B cell (primary cell): ENCODE results near the gene CNIH1. TPM values are rescaled to one million over a fixed set of nuclear protein-coding genes. Genes with fewer than 3 reads are reported as not detected.

Experiments
- ATAC-seq: fragments of 200-7000 bp; cut with Tn5 transposase; one replicate; pipeline ENCODE4 v1.10.0; 2021; ENCODE audit warnings: low read depth, mild to moderate bottlenecking, moderate number of reproducible peaks, moderate library complexity
- CTCF ChIA-PET: fragments of 350-600 bp; sonication (Branson Sonifier 250); formaldehyde crosslinking; loops from one replicate; lab custom pipeline; 2021; ENCODE audit warnings: antibody characterized with exemption, inconsistent platforms; lab: Charles Lee
- POLR2A ChIA-PET: fragments of 350-600 bp; sonication (Branson Sonifier 250); formaldehyde crosslinking; loops from one replicate; lab custom pipeline; 2021; ENCODE audit warnings: antibody characterized with exemption; lab: Charles Lee
- DNase-seq: peaks from one replicate; pipeline ENCODE4 v3.0.0; 2013
- H2AFZ ChIP-seq: 2 replicates; pipeline ENCODE4 v1.6.1; 2012; ENCODE audit warnings: mild to moderate bottlenecking, low read depth, low read length; ENCODE audit not compliant: insufficient read depth, poor library complexity, severe bottlenecking
- H3K27ac ChIP-seq, 2 donors: 1 replicate in 1 of 2; 2 replicates in 1 of 2; pipeline ENCODE4 v1.5.1; 2012 to 2013; ENCODE audit warnings: low read length in 2 of 2, mild to moderate bottlenecking in 2 of 2, moderate library complexity in 1 of 2
- H3K27me3 ChIP-seq, 4 experiments: fragments of 200-600 bp in 1 of 4; sonication (generic) in 1 of 4; replicated peaks in 1 of 4; 1 replicate in 2 of 4; 2 replicates in 2 of 4; pipeline versions ENCODE4 v1.6.1 to v1.7.0; 2013 to 2016; ENCODE audit warnings: low read length in 3 of 4, mild to moderate bottlenecking in 2 of 4, mixed read lengths in 1 of 4, moderate library complexity in 1 of 4; ENCODE audit not compliant: insufficient read depth in 4 of 4, control insufficient read depth in 3 of 4; ENCODE audit errors: control extremely low read depth in 1 of 4
- H3K36me3 ChIP-seq, 2 experiments: replicated peaks in 1 of 2; 1 replicate in 1 of 2; 2 replicates in 1 of 2; pipeline versions ENCODE4 v1.6.1 to v1.7.1; 2013; ENCODE audit warnings: low read length in 1 of 2; ENCODE audit not compliant: insufficient read depth in 2 of 2, control insufficient read depth in 1 of 2; ENCODE audit errors: control extremely low read depth in 1 of 2, extremely low read depth in 1 of 2
- H3K4me1 ChIP-seq, 2 donors: fragments of 200-600 bp in 1 of 2; sonication (generic) in 1 of 2; 1 replicate in 1 of 2; 2 replicates in 1 of 2; pipeline versions ENCODE4 v1.5.1 to v1.6.1; 2013 to 2017; ENCODE audit warnings: low read length in 2 of 2; ENCODE audit not compliant: control insufficient read depth in 2 of 2, insufficient read depth in 2 of 2
- H3K4me2 ChIP-seq: replicated peaks from 2 replicates; pipeline ENCODE3; 2012; ENCODE audit warnings: mild to moderate bottlenecking, low read depth, low read length; ENCODE audit not compliant: poor library complexity, severe bottlenecking
- H3K4me3 ChIP-seq, 5 experiments: fragments of 200-600 bp in 1 of 5; sonication (generic) in 1 of 5; 1 replicate in 3 of 5; 2 replicates in 2 of 5; pipeline versions ENCODE4 v1.5.1 to v1.7.0; 2011 to 2016; ENCODE audit warnings: low read length in 4 of 5, mild to moderate bottlenecking in 4 of 5, low read depth in 2 of 5, control low read depth in 1 of 5, moderate library complexity in 1 of 5; ENCODE audit not compliant: insufficient read depth in 1 of 5; ENCODE audit errors: control extremely low read depth in 1 of 5, extremely low read depth in 1 of 5
- H3K79me2 ChIP-seq: fragments of 200-600 bp; sonication (generic); one replicate; pipeline ENCODE4 v1.6.0; 2016; ENCODE audit warnings: low read length; ENCODE audit not compliant: control insufficient read depth, insufficient read depth
- H3K9ac ChIP-seq: fragments of 200-600 bp; sonication (generic); 2 replicates; pipeline ENCODE4 v1.6.1; 2017; ENCODE audit warnings: mild to moderate bottlenecking, low read length, moderate library complexity
- H3K9me3 ChIP-seq, 3 donors: one replicate each; pipeline versions ENCODE4 v1.6.1 to v1.7.1; 2013; ENCODE audit warnings: low read length in 2 of 3; ENCODE audit not compliant: control insufficient read depth in 2 of 3, insufficient read depth in 1 of 3; ENCODE audit errors: control extremely low read depth in 1 of 3
- H4K20me1 ChIP-seq: 2 replicates; pipeline ENCODE4 v1.6.0; 2012; ENCODE audit warnings: mild to moderate bottlenecking, low read length; ENCODE audit not compliant: insufficient read depth, control insufficient read depth, poor library complexity, severe bottlenecking
- H3K27ac Mint-ChIP-seq: one replicate; pipeline ENCODE4 v1.8.0; 2021; ENCODE audit warnings: mixed read lengths
- H3K27me3 Mint-ChIP-seq: one replicate; pipeline ENCODE4 v1.8.0; 2021; ENCODE audit warnings: mixed read lengths
- H3K4me1 Mint-ChIP-seq: one replicate; pipeline ENCODE4 v1.8.0; 2021; ENCODE audit warnings: mixed read lengths
- H3K4me3 Mint-ChIP-seq: one replicate; pipeline ENCODE4 v1.8.0; 2021; ENCODE audit warnings: mixed read lengths
- H3K9me3 Mint-ChIP-seq: one replicate; pipeline ENCODE4 v1.8.0; 2022; ENCODE audit warnings: mixed read lengths; ENCODE audit not compliant: insufficient read depth
- EZH2 ChIP-seq: IDR thresholded peaks from 2 replicates; pipeline ENCODE4 v1.6.1; 2012; ENCODE audit warnings: borderline replicate concordance, low read depth, mild to moderate bottlenecking, moderate library complexity, low read length; ENCODE audit not compliant: insufficient read depth, poor library complexity, severe bottlenecking
- WGBS: methylation state at CpG from one replicate; pipeline ENCODE4 v1.1.5; 2013; ENCODE audit warnings: missing lambda C conversion rate; ENCODE audit not compliant: insufficient coverage; 5-methylcytosine and 5-hydroxymethylcytosine counted together
- intact Hi-C: fragments of 100-400 bp; cut with micrococcal nuclease; formaldehyde crosslinking; loops from one replicate; pipeline ENCODE4 v1.10.0; 2022
- polyA plus RNA-seq: library from polyadenylated mRNA; depleted of rRNA; stranded (reverse); fragments of >200 nt; gene quantifications from 2 replicates; pipeline ENCODE4 v1.2.3, GENCODE V29; 2012
- total RNA-seq, 2 donors: library from RNA; stranded (reverse); fragments of 120-200 nt in 1 of 2; gene quantifications; 1 replicate in 1 of 2; 2 replicates in 1 of 2; pipeline versions ENCODE4 v1.2.3 to v1.2.4, GENCODE V29; 2013 to 2022
- TF ChIP-seq, protein P1 (sequence below): fragments of 200-600 bp; IDR thresholded peaks from one replicate; pipeline ENCODE4 v1.8.0; 2022; ENCODE audit warnings: antibody characterized with exemption, mild to moderate bottlenecking

Gene CNIH1
- total and polyA plus RNA-seq, 2 donors (not counting 1 experiment from before 2014, with no cell fraction given): 42.8 to 66.4 TPM

DNA sequence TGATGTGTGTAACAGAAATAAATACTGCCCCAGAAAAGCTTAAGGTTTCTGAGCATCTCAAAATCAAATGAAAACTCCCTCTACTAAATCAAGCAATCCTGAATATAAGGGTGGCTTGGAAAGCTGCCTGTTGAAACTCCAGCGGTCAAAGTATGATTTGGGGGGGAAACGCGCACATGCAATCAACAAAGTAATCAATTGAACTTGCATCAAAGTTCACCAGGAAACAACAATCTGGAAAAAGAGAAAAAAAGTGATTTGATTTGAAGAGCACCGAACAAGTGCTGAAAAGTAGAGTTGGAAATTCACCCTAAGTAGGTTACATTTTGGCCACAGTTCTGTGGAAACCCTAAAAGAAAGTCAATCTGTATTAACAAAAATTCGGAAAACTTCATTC, 700 bp downstream of the CNIH1 start:
- POLR2A ChIA-PET: interaction anchor here (0.5 kb wide), 1 partner anchor 49 kb away, joined by 7 read pairs; no protein-coding TSS in a partner anchor
- Mint-ChIP-seq H3K9me3 (no peaks in the 10 kb centered on the region), H3K4me1 (peaks cover 52% of the 10 kb centered on the region), H3K27me3 (peaks cover 3% of the 10 kb centered on the region), H3K27ac (peak overlapping the region; percentile 90), H3K4me3 (peak overlapping the region; percentile 90)
- Histone ChIP-seq H3K4me1 (peaks cover 26 to 27% of the 10 kb centered on the region in 2 donors), H3K4me2 (peak overlapping the region; percentile 79), H3K36me3 (peaks cover 0 to 2% of the 10 kb centered on the region in 2 experiments), H3K9me3 (no peaks in the 10 kb centered on the region), H4K20me1 (peaks cover 14% of the 10 kb centered on the region), H3K9ac (peak overlapping the region; percentile 70), H3K27me3 (no peaks in the 10 kb centered on the region), H3K27ac (peak overlapping the region; percentile 22 to 82), H3K4me3 (peak overlapping the region; percentile 51 to 73 (median 62)), H3K79me2 (peaks cover 53% of the 10 kb centered on the region), H2AFZ (peak overlapping the region; percentile 94)
- WGBS: 0% methylated on average over 1 of the region's 5 CpGs
- intact Hi-C loops: loop anchor here (2.0 to 5.0 kb wide), 3 partner anchors 612 to 1288 kb away; partner anchors contain the start of genes DDHD1, FBXO34 and MAPK1IP1L
- CTCF ChIA-PET: interaction anchor here (1.1 to 1.2 kb wide), 2 partner anchors 48 to 69 kb away, joined by 3 read pairs; partner anchors contain the start of gene CGRRF1
- TF ChIP-seq, protein P1, sequence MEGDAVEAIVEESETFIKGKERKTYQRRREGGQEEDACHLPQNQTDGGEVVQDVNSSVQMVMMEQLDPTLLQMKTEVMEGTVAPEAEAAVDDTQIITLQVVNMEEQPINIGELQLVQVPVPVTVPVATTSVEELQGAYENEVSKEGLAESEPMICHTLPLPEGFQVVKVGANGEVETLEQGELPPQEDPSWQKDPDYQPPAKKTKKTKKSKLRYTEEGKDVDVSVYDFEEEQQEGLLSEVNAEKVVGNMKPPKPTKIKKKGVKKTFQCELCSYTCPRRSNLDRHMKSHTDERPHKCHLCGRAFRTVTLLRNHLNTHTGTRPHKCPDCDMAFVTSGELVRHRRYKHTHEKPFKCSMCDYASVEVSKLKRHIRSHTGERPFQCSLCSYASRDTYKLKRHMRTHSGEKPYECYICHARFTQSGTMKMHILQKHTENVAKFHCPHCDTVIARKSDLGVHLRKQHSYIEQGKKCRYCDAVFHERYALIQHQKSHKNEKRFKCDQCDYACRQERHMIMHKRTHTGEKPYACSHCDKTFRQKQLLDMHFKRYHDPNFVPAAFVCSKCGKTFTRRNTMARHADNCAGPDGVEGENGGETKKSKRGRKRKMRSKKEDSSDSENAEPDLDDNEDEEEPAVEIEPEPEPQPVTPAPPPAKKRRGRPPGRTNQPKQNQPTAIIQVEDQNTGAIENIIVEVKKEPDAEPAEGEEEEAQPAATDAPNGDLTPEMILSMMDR: no peak
- no peak for TF ChIP-seq EZH2
- ATAC-seq (no peak), DNase-seq (no peak)

DNA sequence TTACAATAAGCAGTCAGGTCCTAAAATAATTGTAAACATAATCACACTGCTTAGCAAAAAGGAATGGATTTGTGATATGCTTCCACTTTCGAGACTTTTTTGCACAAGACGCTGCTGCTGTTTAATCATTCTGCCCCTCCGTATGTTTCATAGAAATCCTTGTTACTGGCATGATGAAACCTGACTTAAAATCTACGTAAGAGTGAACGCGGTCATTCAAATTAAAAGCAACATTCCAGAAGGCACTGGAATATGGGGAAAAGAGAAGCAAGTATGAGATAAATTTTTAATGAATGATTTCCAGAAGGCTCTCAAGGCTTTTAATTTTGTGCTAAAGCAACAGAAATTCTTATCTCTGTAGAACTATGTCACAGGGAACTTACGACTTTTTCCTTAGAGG, 1.1 kb downstream of the CNIH1 start:
- no peaks in the 10 kb centered on the region for H3K27me3 ChIP-seq
- H3K4me2 ChIP-seq: peak overlapping the region; percentile 79
- intact Hi-C loops: loop anchor here (2.0 to 5.0 kb wide), 3 partner anchors 612 to 1287 kb away; partner anchors contain the start of genes DDHD1, FBXO34 and MAPK1IP1L
- TF ChIP-seq EZH2: no peak
- TF ChIP-seq, protein P1: no peak
- Mint-ChIP-seq H3K9me3 (no peaks in the 10 kb centered on the region), H3K27ac (peak overlapping the region; percentile 90), H3K4me3 (peak overlapping the region; percentile 90), H3K27me3 (peaks cover 2% of the 10 kb centered on the region), H3K4me1 (peaks cover 56% of the 10 kb centered on the region)
- WGBS: 93% methylated on average over 3 of the region's 7 CpGs
- peak overlapping the region in 1 of 2 donors; percentile 22 for H3K27ac ChIP-seq
- ATAC-seq: no peak
- H4K20me1 ChIP-seq: peaks cover 14% of the 10 kb centered on the region
- H3K36me3 ChIP-seq: peaks cover 0 to 2% of the 10 kb centered on the region in 2 experiments
- H3K9me3 ChIP-seq: no peaks in the 10 kb centered on the region
- ChIA-PET POLR2A (no interaction called here), CTCF (interaction anchor here (1.2 to 1.3 kb wide), 2 partner anchors 69 to 334 kb away, joined by 3 to 4 read pairs; partner anchors contain the start of gene CGRRF1)
- peaks cover 57% of the 10 kb centered on the region for H3K79me2 ChIP-seq
- DNase-seq: no peak
- H3K9ac ChIP-seq: peak overlapping the region; percentile 70
- H2AFZ ChIP-seq: peak overlapping the region; percentile 94
- peaks cover 26 to 27% of the 10 kb centered on the region in 2 donors for H3K4me1 ChIP-seq
- H3K4me3 ChIP-seq: peak overlapping the region in 3 of 5 experiments; percentile 62 to 73 (median 67)
